DOHH2 (cell line): ENCODE data around the gene ZXDB.
"Not testable (repeated sequence)": the region's sequence is repeated elsewhere in the genome, so short reads cannot be mapped to it uniquely, and the experiment has no call there.

Experiments used
- H3F3A ChIP-seq: fragments of 200-600 bp; sonication (generic), shearing (Covaris generic); 2 replicates; pipeline ENCODE4 v1.6.0; 2016; ENCODE audit warnings: antibody characterized with exemption, mild to moderate bottlenecking; ENCODE audit not compliant: control insufficient read depth, insufficient read depth
- H3K27ac ChIP-seq: fragments of 200-600 bp; sonication (generic); 2 replicates; pipeline ENCODE4 v1.5.1; 2014; ENCODE audit warnings: low read depth, mild to moderate bottlenecking, low read length, moderate library complexity
- H3K27me3 ChIP-seq: fragments of 200-600 bp; sonication (generic); 2 replicates; pipeline ENCODE4 v1.6.1; 2014; ENCODE audit warnings: mild to moderate bottlenecking, low read length, mixed read lengths; ENCODE audit not compliant: control insufficient read depth
- H3K36me3 ChIP-seq: fragments of 200-600 bp; sonication (generic); 2 replicates; pipeline ENCODE4 v1.6.1; 2014; ENCODE audit warnings: mild to moderate bottlenecking, low read length, moderate library complexity, mixed read lengths; ENCODE audit not compliant: control insufficient read depth
- H3K4me1 ChIP-seq: fragments of 200-600 bp; sonication (generic); 2 replicates; pipeline ENCODE4 v1.6.1; 2014; ENCODE audit warnings: mild to moderate bottlenecking, low read length, mixed read lengths; ENCODE audit not compliant: control insufficient read depth
- H3K4me2 ChIP-seq: fragments of 200-600 bp; sonication (generic); 2 replicates; pipeline ENCODE4 v1.6.0; 2014; ENCODE audit warnings: mild to moderate bottlenecking, low read length, moderate library complexity
- H3K4me3 ChIP-seq: fragments of 200-600 bp; sonication (generic); 2 replicates; pipeline ENCODE4 v1.5.1; 2014; ENCODE audit warnings: mild to moderate bottlenecking, low read length, mixed read lengths
- H3K79me2 ChIP-seq: fragments of 200-600 bp; sonication (generic); 2 replicates; pipeline ENCODE4 v1.6.1; 2014; ENCODE audit warnings: mild to moderate bottlenecking, low read length, mixed read lengths; ENCODE audit not compliant: control insufficient read depth
- H3K9me2 ChIP-seq: fragments of 200-600 bp; sonication (generic); replicated peaks from 2 replicates; pipeline ENCODE4 v1.6.1; 2014; ENCODE audit warnings: mild to moderate bottlenecking, low read length, mixed read lengths; ENCODE audit not compliant: control insufficient read depth
- H3K9me3 ChIP-seq: fragments of 200-600 bp; sonication (generic); 2 replicates; pipeline ENCODE4 v1.6.1; 2014; ENCODE audit warnings: antibody characterized with exemption, low read length, mixed read lengths; ENCODE audit not compliant: control insufficient read depth, insufficient read depth
- H4K20me1 ChIP-seq: fragments of 200-600 bp; sonication (generic); 2 replicates; pipeline ENCODE4 v1.6.0; 2014; ENCODE audit warnings: low read depth, mild to moderate bottlenecking, antibody characterized with exemption, low read length, moderate library complexity; ENCODE audit not compliant: control insufficient read depth, insufficient read depth
- EZH2phosphoT487 ChIP-seq: fragments of 200-600 bp; sonication (generic); IDR thresholded peaks from 2 replicates; pipeline ENCODE4 v1.6.1; 2017; ENCODE audit warnings: borderline replicate concordance, mild to moderate bottlenecking, antibody characterized with exemption, low read length, moderate library complexity, mixed read lengths
- TF ChIP-seq, protein P1 (sequence below): fragments of 200-600 bp; sonication (generic); IDR thresholded peaks from one replicate; pipeline ENCODE4 v1.5.1; 2014; ENCODE audit warnings: antibody characterized with exemption, mild to moderate bottlenecking, low read depth, low read length; ENCODE audit not compliant: poor library complexity, severe bottlenecking

Gene ZXDB

GRCh38 chrX:57607295-57608187, 15.7 kb downstream of the ZXDB start:
- H3K4me2 ChIP-seq, result no peak overlapping the region
- no peaks in the 10 kb centered on the region for H3K79me2 ChIP-seq
- H4K20me1 ChIP-seq, result no peaks in the 10 kb centered on the region
- H3K27me3 ChIP-seq, result no peaks in the 10 kb centered on the region
- H3K4me3 ChIP-seq, result no peak overlapping the region
- no peaks in the 10 kb centered on the region for H3K9me2 ChIP-seq
- no peaks in the 10 kb centered on the region for H3K9me3 ChIP-seq
- H3K4me1 ChIP-seq, result no peaks in the 10 kb centered on the region
- no peaks in the 10 kb centered on the region for H3K36me3 ChIP-seq
- no peak for TF ChIP-seq EZH2phosphoT487
- TF ChIP-seq, protein P1, sequence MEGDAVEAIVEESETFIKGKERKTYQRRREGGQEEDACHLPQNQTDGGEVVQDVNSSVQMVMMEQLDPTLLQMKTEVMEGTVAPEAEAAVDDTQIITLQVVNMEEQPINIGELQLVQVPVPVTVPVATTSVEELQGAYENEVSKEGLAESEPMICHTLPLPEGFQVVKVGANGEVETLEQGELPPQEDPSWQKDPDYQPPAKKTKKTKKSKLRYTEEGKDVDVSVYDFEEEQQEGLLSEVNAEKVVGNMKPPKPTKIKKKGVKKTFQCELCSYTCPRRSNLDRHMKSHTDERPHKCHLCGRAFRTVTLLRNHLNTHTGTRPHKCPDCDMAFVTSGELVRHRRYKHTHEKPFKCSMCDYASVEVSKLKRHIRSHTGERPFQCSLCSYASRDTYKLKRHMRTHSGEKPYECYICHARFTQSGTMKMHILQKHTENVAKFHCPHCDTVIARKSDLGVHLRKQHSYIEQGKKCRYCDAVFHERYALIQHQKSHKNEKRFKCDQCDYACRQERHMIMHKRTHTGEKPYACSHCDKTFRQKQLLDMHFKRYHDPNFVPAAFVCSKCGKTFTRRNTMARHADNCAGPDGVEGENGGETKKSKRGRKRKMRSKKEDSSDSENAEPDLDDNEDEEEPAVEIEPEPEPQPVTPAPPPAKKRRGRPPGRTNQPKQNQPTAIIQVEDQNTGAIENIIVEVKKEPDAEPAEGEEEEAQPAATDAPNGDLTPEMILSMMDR, result no peak
- H3F3A ChIP-seq, result no peaks in the 10 kb centered on the region
- no peak overlapping the region for H3K27ac ChIP-seq

DNA sequence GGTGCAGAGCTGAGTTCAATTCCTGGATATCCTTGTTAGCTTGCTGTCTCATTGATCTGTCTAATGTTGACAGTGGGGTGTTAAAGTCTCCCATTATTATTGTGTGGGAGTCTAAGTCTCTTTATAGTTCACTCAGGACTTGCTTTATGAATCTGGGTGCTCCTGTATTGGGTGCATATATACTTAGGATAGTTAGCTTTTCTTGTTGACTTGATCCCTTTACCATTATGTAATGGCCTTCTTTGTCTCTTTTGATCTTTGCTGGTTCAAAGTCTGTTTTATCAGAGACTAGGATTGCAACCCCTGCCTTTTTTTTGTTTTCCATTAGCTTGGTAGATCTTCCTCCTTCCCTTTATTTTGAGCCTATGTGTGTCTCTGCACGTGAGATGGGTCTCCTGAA, 21.5 kb downstream of the ZXDB start:
- H3K9me3 ChIP-seq, H3K27me3 ChIP-seq, H3K27ac ChIP-seq, H3K36me3 ChIP-seq, H3K4me3 ChIP-seq, H3F3A ChIP-seq, H3K79me2 ChIP-seq, H3K4me2 ChIP-seq, H3K9me2 ChIP-seq, H4K20me1 ChIP-seq, H3K4me1 ChIP-seq: not testable (repeated sequence)

GRCh38 chrX:57629438-57629837, 37.6 kb downstream of the ZXDB start:
- not testable (repeated sequence) for H3K27ac ChIP-seq, H3K9me2 ChIP-seq, H3K4me1 ChIP-seq, H3F3A ChIP-seq, H3K9me3 ChIP-seq, H3K36me3 ChIP-seq, H3K4me2 ChIP-seq, H3K27me3 ChIP-seq, H3K79me2 ChIP-seq, H3K4me3 ChIP-seq, H4K20me1 ChIP-seq

- no peak overlapping the region for H3K27ac ChIP-seq
- no peaks in the 10 kb centered on the region for H3K36me3 ChIP-seq
- H3K27me3 ChIP-seq, result no peaks in the 10 kb centered on the region
- H3K9me2 ChIP-seq, result no peaks in the 10 kb centered on the region
- H3K4me1 ChIP-seq, result no peaks in the 10 kb centered on the region
- no peaks in the 10 kb centered on the region for H3K79me2 ChIP-seq
- no peaks in the 10 kb centered on the region for H4K20me1 ChIP-seq
- no peak for TF ChIP-seq EZH2phosphoT487
- TF ChIP-seq, protein P1, result no peak
- H3K4me3 ChIP-seq, result no peak overlapping the region
- H3K9me3 ChIP-seq, result no peaks in the 10 kb centered on the region
- H3F3A ChIP-seq, result no peaks in the 10 kb centered on the region
- no peak overlapping the region for H3K4me2 ChIP-seq
Observed at GRCh38 chrX:57640674-57641016, 48.8 kb downstream of the ZXDB start.
